DMS 273 (cell line): ENCODE results near the gene MYOF.
"Not testable (repeated sequence)": the region's sequence is repeated elsewhere in the genome, so short reads cannot be mapped to it uniquely, and the experiment has no call there.

Source experiments
- DNase-seq: peaks from one replicate; lab custom pipeline; 2025; ENCODE audit not compliant: unreplicated experiment; lab: John Stamatoyannopoulos, UW

MYOF gene

DNA sequence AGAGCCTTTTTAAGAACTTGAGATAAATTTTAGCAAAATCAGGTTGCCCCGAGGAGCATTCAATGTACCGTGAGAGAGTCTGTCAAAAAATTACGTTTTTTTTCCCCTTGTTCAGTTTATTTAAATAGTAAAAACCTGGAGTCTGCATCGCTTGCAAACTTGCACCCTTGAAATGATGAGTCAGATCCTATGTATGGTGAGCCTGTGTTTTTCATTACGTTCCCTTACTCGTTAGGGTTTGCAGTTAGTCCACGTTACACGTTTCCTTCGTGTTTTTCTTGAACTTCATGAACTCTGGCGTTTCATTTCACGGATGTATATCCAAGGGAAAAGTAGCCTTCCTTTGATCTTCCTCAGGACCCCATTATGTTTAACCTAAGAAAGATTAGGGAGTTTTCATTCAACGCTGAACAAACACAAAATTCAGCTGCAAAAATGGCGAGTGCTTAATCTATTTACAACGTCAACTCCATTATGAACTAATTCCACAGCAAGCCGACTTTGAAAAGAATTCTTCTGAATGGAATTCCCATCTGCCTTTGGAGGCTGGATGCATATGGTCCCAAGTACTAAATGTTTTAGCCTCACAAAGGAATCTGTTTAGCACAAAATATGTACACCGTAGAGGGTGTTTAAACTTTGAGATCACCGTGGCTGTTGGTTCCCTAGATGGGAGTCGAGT is 182.4 kb downstream of the MYOF start:
- DNase-seq, result no peak

DNA sequence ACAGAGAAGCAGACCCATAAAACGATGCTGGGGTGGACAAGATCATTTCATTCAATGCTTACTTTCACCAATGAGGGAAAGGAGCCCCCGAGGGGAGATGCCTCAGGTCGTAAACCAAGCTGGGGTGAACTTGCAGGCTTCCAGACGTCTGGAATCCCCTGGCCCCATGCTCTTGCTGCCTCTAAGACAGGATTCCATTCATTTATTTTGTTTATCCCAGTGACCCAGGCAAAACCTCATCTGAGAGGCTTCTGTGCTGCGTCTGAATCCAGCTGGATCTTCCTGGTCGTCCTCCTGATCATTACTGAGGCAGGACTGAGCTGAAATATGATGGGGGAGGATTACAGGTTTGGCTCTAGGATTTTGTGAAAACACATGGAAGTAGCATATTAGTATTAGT is 182.9 kb downstream of the MYOF start:
- no peak for DNase-seq

DNA sequence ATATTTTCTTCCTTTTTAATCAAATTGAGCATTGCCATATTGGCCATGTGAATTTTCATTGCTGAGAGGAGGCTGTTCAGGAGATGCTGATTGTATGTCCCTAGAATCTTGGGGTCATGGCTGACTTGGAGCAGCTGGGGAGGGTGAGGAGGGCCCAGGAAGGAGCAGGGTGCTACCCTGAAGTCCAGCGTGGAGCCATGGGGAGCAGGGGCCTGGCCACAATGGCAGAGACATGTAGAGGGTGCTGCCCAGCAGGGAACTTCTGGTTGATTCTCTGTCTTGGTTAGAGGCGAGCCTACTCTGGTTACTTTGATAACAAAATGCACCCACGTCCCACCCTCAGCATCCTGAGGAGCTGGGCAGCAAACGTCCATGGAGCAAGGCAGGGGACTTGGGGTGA is 186.0 kb downstream of the MYOF start:
- no peak for DNase-seq

DNA sequence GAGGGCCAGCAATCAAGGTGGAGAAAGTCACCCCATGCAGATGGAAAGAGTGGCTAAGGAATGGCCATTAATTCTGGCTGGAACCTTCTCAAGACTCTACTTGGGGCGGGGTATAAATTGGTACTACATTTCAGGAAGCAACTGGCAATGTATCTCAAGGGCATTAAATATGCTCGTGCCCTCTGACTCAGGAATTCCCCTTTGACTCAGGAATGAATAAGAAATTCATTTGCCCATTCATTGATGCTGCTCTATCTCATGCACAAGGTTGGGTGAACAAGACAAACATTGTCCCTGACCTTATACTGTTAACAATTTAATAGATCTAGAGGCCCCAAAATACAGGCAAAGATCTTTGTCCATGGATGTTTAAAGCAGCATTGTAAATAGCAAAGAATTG is 188.1 kb downstream of the MYOF start:
- DNase-seq, result no peak

DNA sequence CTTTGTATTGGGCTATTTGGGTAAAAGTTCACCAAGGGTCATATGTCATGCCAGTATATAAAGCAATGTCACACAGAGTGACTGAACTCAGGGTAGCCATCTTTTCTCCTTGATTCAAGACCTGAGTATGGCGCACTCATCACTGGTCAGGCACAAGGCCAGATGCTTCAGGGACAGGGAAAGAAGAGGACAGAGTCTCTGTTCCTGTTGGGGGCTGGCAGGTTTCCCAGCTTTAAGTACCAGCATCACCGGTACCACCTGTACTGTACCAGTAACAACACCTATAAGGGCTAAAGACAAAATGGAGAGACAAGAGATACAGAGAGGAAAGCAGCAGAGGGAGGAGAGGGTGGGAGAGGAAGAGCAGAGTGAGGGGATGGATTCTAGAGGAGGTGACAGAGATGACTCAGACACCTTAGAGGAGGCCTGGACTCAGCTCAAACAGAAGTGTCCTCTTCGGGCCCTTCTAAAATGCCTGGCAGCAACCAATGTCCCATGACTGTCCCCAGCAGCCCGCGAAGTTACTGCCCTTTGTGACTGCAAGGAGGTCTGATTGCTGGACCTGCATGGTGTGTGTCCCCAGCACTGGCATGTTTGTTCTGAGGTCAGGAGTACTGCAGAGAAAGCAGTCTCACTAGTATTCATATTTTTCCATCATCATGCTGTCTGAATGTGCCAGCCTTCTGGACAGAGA is 191.3 kb downstream of the MYOF start:
- DNase-seq, result no peak

DNA sequence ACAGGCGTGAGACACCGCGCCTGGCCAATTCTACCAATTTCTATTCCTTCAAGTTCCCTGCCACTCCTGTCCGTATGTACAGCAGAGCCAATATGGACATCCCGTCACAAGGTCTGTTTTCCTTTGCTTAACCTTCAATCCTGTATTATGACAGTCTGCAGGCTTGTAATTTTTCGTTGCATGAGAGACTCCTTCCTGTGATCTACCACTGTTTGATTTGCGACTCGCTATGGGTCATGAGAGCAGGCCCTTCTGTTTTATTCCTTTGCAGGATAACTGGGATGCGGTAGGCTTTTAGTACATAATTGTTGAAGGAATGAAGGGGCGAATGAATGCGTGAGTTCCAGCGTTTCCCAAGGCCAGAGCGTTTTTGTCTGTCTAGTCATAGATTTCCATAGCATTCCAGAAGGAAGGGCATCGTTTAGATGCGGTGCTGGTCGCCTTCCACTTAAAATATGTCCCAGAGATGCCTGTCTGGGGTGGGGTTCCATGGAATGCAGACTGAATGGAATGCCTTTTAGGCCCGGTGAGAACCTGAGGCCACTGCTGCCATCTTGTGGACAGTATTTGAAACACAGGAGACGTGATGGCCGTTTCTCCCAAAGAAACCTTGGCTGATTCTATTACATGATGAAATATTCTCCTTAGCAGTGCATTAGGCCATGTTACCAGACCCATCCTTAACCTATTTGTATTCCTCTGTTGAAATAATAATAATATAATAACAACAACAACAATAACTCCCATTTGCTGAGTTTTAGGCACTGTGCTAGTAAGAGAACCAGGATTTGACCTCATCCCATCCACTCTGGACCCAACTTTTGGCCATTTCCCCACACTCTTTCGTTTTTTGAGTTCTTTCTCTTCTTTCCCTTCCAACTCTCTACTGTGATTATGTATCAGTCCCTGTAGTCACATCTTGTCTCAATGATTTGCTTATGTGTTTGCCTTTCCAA is 193.2 kb downstream of the MYOF start:
- DNase-seq, result peak; percentile 75

DNA sequence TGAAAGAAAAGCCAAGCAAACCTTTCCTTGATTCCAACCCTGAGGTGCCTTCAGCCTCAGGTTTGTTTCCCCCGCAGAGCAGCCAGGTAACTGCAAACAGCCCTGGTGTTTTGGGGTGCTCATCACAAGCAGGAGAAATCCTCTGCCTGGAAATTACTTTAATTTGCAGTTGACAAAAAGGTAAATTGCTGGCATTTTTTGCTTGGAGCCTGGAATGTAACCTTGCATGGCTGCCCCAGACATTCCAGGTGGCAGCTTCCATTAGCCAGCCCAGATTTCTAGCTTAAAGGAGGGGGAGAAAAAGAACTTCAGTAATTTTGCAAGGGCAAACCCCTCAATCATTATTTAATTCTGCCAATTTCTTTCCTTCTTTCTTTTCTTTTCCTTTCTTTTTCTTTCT is 194.4 kb downstream of the MYOF start:
- DNase-seq, result no peak

DNA sequence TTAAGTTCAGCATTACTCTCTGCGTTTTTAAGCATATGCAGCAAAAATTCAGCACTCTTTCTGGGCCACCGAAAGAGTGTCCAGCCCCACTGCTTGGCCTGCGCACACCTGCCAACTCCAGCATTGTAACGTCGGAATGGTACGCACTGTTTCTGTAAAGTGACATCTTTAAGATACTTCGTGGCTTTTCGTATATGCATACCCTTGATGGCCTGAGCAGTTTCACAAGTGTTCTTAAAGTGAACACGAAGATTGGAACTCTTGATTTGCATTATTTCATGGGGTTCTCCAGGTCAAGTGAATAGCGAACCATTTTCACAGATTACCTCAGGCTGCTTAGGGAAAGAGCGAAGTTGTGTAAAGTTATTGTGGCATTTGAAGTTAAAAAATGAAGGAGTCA is 197.9 kb downstream of the MYOF start:
- DNase-seq, result not testable (repeated sequence)

DNA sequence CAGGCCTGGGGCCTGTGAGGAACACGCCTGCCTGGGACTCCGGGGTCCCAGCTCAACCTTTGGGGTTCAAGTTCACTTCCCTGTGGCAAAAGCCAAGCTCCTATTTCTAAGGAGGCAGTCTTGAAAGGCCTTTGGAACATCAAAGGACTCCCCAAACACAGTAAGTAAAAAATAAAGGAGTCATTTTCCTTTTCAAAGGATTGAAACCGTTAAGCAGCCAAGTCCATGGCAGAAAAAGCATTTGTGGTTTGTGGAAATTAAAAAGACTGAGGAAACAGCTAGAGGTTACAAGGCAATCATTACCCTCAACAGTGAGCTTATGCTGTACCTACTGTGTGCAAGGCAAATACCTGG is 200.8 kb downstream of the MYOF start:
- no peak for DNase-seq

DNA sequence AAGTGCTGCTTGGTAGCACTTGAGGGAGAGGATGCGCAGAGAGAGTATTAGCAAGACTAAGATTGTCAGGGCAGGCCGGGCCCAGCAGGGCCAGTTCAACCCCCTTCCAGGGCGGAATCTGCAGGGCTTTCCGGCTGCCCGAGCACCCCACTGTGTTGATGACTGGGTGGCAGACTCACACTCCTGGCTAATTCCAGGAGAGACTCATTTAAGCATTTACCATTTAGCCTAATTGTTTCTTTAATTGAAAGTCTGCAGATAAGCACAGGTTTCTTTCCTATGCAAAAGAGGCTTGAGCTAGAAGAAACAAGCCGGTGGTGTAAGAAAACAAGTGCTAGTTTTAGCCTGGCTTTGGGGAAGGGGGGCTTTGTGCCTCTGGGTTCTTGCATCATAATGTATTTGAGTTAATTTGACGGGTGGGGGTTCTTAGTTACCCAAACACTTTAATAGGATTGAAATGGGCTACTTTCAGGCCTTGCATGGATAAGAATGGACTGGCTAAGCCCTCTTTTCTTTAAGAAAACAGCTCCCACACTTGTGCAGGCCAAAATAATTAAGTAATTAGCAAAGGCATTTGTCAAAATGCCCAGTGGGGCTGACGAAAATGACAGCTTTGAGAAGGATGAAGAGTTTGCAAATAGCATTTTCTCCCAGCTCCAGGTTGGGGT is 201.3 kb downstream of the MYOF start:
- no peak for DNase-seq

DNA sequence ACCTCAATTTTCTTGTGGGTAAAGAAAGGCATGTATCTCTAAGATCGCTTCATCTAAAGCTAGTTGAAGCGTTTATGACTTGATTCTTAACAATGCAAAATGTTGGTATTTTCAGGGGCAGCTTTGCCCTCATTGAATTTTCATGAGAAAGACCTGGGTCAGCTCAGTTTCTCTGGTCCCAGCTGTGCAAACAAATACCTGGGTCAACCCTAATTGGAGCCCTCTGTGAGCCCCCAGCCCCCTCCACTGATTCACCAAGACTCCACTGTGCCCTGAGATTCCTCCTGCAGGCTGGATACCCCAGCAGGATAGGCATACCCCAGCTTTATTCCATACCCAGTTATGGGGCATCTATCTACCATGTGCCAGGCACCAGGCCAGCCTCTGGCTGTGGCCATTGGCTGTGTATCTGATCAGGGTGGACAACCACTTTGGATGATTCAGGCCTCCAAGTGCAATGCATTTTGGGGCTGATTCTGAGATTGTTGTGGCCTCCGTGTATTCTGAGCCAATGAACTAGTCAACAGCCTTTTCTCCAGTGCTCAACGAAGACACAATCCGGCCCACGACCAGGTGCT is 201.9 kb downstream of the MYOF start:
- no peak for DNase-seq

DNA sequence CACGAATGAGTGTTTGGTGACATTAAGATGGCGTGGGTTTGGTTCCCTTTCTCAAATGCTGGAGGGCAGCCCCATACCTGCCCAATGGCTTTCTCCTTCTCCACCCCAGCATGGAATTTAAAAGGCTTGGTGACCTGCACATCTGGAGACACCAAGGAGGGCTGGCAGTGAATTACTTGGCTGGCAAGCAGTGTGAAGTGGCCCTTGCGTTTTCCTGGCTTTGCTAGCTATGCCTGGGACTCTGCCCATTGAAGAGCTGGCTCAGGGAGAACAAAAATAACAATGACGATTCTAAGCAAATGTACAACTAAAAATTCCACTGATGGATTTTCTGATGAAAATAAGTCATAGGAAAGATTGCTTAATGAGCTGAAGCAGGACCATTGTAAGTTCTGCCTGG is 204.8 kb downstream of the MYOF start:
- DNase-seq, result no peak

DNA sequence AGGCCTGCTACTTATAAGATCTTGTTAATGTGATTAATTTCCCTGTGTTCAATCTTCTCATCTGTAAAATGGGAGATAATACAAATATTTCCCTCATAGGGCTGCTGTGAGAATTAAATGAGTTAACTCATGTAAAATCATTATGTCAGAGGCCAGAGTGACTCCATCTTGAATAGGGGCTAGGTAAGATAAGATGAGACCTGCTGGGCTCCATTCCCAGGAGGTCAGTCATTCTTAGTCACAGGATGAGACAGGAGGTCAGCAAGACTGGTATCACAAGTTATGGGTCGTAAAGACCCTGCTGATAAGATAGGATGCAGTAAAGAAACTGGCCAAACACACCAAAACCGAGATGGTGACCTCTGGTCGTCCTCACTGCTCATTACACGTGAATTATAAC is 207.7 kb downstream of the MYOF start:
- DNase-seq, result no peak

DNA sequence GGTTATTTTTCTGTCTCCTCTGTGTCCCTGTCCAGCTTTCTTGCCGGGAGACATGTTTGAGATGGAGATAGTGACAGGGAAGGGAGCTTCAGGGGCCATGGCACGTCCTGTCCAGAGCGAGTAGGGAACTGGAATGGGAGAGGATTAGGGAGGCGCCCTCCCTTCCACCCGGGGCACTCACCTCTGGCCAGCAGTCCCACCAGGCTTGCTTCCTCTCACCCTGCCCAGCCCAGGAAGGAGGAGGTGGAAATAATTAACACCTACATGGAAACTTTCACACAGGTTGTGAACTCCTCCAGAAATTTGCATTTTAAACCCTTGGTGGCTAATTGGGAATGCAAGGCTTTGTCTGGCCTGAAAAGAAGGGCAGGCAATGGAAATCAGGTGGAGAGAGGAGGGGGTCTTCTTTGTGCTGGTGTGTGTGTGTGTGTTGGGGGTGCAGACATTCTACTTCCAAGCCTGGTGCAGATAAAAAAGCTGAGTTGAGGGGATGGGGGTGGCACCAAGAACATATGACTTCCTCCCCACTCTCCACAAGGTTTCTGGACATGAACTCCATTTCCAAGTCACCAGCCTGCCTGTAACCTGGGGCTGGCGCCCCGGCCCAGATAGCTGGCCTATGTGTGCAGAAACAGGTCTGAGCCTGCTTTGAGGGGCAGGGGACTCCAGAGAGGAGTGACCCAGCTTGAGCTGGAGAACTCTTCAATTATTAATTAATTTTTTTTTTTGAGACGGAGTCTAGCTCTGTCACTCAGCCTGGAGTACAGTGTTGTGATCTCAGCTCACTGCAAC is 209.1 kb downstream of the MYOF start:
- DNase-seq, result no peak

DNA sequence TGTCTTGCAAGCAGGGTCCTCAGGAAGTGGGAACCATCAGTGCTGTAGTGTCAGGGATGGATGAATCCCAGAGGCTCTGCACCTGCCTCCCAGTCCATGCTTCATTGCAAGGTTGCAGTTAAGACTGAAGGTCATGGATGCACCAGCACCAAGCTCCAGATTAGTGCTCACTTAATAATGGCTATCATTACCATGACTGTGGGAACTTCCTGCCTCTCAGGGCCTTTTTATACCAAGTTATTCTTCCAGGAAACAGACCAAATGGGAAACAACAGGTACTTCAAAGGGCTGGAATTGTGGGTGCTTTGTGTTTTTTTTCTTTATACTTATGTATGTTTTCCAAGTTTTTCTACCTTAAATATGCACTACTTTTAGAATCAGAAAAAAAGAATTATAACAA is 210.8 kb downstream of the MYOF start:
- DNase-seq, result no peak

DNA sequence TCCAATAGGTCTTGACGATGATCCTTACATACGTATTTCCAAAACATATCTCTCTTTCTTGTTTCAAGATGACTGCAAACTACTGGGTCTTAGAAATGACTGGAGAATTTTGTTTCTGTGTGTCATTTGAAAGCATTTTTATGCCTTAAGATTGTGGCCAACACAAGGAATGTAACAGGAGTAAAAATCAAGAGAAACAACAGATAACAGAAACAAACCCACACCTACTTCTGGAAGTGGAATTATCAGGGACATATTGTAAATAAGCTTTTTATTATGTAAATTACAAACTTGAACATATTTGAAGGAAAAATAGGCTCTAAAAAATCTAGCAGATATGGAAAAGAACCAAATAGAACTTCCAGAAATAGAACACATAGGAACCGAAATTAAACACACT is 212.9 kb downstream of the MYOF start:
- DNase-seq, result no peak

DNA sequence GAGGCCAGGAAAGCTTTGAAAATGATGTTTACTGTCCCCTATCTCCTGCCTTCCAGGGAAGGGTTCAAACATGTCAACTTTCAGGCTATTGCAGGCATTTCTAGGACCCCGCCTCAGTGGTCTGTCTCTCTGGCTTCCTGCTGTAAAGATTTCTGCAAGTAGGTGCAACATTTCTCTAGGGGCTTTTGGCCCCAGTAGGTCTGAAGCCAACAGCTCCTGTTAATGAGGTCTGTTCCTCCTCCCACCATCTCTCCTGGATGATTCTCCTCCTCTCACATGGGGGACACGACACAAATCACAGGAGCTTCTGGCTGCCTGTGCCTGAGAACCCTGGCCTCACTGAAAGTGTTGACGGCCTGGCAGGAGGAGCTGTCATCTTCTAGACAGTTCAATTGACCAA is 214.1 kb downstream of the MYOF start:
- DNase-seq, result no peak

DNA sequence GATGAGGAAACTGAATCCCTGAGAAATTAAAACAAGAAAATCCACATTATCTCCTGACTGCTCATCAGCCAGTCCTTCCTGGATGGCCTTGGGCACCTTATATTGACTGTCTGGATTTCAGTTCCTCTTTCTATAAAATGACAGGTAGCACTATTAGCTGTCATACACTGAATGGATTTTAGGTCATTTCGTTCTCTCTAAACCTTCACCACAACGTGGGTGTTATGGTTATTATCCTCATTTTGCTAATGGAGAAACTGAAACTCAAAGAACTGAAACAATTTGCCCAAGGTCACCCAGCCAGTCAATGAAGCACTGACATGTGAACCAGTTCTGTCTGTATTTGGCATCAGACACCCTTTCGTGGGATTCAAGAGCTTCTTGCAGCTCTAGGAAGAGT is 214.6 kb downstream of the MYOF start:
- DNase-seq, result no peak

DNA sequence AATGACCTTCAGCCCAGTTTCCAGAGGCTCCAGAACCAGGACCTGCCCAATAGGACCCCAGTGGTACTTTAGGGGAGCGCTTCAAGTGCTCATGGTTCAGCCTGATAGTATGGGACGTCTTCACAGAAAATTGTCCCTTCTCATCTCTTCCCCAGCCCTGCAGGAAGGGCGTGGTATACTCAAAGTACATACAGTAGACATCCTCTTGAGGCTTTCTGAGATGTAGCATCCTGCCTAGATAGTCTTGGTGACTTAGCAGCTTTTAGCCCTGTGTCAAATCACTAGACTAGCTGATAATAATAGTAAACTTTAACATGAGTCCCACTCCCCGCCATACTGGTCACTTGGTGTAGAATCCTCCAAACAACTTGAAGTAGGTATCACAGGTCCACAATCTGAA is 215.3 kb downstream of the MYOF start:
- no peak for DNase-seq

DNA sequence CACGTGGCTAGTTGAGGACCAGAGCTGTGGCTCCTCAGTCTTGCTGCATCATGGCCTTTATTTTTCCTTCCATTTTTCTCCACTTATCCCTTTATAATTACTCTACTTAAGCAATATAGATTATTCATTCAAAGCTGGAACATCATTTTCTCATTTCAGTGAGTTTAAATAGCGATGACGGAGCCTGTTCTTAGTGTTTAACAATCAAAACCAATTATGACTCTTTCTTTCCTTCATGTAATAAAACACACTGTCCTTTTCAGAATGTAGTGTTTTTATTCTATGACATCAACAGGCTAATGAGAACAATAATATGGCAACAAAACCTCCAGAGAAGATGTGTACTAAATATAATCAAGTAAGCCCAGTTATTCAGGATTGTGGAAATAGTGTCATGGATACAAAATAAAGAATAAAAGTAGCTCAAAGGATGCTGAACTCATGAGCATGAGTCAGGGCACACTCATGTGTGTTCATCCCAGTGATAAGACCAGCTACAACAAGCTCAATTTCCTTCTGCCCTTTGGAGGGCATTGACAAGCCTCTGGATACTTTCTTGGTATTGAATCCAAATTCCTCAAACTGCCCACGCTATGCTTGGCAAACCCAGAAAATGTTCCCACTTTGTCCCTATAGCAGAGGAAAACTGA is 220.0 kb downstream of the MYOF start:
- DNase-seq, result no peak
